Suprapubic skin (tissue), 3 donors: ENCODE measurements around the gene PXDC1.

Source experiments
- POLR2A ChIP-seq, 2 donors: fragments of 450-650 bp; IDR thresholded peaks; one replicate each; pipeline ENCODE4 v1.6.1; 2017; ENCODE audit warnings: antibody characterized with exemption in 2 of 2, mild to moderate bottlenecking in 2 of 2, moderate library complexity in 2 of 2
- TF ChIP-seq, protein P1 (sequence below), 2 donors: fragments of 200-600 bp in 1 of 2; fragments of 450-650 bp in 1 of 2; sonication (generic) in 1 of 2; IDR thresholded peaks; one replicate each; pipeline ENCODE4 v1.5.1; 2016 to 2019; ENCODE audit warnings: antibody characterized with exemption in 2 of 2, mild to moderate bottlenecking in 1 of 2, moderate library complexity in 1 of 2

DNA sequence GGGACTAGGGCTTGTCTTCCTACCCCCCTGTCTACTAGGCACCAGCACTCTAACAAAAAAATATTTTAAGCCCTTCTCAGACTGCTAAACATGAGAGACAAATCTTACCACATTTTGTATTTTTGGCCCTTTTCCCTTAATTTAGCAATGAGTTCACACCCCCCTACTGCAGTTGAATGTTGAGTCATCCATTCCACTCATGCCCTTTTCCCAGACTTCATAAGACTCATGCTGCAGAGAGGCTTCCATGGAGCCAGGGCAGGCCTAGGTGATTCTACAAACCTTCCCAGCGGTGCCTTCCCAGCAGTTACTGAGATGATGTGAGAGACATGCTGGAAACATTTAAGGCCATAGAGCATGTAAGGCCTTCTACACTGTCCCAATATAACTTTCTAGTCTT is 53.9 kb downstream of the PXDC1 start:
- TF ChIP-seq, protein P1, sequence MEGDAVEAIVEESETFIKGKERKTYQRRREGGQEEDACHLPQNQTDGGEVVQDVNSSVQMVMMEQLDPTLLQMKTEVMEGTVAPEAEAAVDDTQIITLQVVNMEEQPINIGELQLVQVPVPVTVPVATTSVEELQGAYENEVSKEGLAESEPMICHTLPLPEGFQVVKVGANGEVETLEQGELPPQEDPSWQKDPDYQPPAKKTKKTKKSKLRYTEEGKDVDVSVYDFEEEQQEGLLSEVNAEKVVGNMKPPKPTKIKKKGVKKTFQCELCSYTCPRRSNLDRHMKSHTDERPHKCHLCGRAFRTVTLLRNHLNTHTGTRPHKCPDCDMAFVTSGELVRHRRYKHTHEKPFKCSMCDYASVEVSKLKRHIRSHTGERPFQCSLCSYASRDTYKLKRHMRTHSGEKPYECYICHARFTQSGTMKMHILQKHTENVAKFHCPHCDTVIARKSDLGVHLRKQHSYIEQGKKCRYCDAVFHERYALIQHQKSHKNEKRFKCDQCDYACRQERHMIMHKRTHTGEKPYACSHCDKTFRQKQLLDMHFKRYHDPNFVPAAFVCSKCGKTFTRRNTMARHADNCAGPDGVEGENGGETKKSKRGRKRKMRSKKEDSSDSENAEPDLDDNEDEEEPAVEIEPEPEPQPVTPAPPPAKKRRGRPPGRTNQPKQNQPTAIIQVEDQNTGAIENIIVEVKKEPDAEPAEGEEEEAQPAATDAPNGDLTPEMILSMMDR (IDR thresholded peaks at IDR 0.05), result no peak
- TF ChIP-seq POLR2A (IDR thresholded peaks at IDR 0.05), result no peak
